Measurements from ENCODE around the gene USP17L5.
"Not testable (repeated sequence)": the region's sequence is repeated elsewhere in the genome, so short reads cannot be mapped to it uniquely, and the experiment has no call there.

The USP17L5 gene, protein sequence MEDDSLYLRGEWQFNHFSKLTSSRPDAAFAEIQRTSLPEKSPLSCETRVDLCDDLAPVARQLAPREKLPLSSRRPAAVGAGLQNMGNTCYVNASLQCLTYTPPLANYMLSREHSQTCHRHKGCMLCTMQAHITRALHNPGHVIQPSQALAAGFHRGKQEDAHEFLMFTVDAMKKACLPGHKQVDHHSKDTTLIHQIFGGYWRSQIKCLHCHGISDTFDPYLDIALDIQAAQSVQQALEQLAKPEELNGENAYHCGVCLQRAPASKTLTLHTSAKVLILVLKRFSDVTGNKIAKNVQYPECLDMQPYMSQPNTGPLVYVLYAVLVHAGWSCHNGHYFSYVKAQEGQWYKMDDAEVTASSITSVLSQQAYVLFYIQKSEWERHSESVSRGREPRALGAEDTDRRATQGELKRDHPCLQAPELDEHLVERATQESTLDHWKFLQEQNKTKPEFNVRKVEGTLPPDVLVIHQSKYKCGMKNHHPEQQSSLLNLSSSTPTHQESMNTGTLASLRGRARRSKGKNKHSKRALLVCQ

DNA sequence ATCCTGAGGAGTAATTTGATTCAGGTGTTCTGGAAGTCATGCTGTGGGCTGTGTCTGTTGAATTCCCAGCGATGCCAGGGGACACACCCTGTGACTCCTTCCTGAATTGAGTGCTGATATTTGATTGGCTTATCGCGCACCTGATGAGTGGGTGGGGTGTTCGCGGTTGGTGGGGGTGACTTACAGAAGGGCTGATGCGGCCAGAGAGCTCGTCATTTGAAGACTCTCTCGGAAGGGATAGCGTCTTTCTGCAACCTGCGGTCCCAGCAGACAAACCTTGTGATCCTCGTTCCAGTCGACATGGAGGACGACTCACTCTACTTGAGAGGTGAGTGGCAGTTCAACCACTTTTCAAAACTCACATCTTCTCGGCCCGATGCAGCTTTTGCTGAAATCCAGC is at the start of gene USP17L5:
USP17L5 (plus strand) TSS at position 301 of the 400 bp plus-strand sequence; CDS start at position 301, 0 bp downstream.
- DNase-seq: not testable (repeated sequence)

DNA sequence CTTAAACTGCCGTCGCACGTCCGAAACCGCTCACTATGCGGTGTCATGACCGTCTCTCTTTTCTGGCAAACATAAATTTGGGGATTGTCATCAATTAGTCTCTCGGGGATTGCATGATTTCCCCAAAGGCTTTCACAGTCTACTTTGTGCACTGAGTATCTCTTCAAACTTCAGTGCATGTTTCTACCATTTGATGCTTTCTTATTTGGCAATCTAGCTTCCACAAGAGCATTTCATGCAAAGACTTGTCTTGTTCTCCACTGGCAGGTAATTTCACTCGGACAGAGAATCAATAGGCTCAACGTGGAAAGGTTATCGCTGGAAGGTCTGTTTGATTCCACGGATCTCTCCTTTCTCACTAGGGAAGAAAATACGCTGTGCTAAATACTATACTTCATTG is 15.0 kb upstream of the USP17L5 start:
- DNase-seq: not testable (repeated sequence)

DNA sequence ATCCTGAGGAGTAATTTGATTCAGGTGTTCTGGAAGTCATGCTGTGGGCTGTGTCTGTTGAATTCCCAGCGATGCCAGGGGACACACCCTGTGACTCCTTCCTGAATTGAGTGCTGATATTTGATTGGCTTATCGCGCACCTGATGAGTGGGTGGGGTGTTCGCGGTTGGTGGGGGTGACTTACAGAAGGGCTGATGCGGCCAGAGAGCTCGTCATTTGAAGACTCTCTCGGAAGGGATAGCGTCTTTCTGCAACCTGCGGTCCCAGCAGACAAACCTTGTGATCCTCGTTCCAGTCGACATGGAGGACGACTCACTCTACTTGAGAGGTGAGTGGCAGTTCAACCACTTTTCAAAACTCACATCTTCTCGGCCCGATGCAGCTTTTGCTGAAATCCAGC is 14.3 kb upstream of the USP17L5 start, which contains the start of gene USP17L24:
USP17L24 (plus strand) TSS at position 301 of the 400 bp plus-strand sequence; CDS start at position 301, 0 bp downstream.
- DNase-seq: not testable (repeated sequence)

DNA sequence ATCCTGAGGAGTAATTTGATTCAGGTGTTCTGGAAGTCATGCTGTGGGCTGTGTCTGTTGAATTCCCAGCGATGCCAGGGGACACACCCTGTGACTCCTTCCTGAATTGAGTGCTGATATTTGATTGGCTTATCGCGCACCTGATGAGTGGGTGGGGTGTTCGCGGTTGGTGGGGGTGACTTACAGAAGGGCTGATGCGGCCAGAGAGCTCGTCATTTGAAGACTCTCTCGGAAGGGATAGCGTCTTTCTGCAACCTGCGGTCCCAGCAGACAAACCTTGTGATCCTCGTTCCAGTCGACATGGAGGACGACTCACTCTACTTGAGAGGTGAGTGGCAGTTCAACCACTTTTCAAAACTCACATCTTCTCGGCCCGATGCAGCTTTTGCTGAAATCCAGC is 9.6 kb upstream of the USP17L5 start, which contains the start of gene USP17L25:
USP17L25 (plus strand) TSS at position 301 of the 400 bp plus-strand sequence; CDS start at position 301, 0 bp downstream.
- DNase-seq: not testable (repeated sequence)

DNA sequence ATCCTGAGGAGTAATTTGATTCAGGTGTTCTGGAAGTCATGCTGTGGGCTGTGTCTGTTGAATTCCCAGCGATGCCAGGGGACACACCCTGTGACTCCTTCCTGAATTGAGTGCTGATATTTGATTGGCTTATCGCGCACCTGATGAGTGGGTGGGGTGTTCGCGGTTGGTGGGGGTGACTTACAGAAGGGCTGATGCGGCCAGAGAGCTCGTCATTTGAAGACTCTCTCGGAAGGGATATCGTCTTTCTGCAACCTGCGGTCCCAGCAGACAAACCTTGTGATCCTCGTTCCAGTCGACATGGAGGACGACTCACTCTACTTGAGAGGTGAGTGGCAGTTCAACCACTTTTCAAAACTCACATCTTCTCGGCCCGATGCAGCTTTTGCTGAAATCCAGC is 4.8 kb upstream of the USP17L5 start, which contains the start of gene USP17L26:
USP17L26 (plus strand) TSS at position 301 of the 400 bp plus-strand sequence; CDS start at position 301, 0 bp downstream.
- not testable (repeated sequence) for DNase-seq

DNA sequence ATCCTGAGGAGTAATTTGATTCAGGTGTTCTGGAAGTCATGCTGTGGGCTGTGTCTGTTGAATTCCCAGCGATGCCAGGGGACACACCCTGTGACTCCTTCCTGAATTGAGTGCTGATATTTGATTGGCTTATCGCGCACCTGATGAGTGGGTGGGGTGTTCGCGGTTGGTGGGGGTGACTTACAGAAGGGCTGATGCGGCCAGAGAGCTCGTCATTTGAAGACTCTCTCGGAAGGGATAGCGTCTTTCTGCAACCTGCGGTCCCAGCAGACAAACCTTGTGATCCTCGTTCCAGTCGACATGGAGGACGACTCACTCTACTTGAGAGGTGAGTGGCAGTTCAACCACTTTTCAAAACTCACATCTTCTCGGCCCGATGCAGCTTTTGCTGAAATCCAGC is 4.6 kb downstream of the USP17L5 start, which contains the start of gene USP17L27:
USP17L27 (plus strand) TSS at position 301 of the 400 bp plus-strand sequence; CDS start at position 301, 0 bp downstream.
- DNase-seq: not testable (repeated sequence)

DNA sequence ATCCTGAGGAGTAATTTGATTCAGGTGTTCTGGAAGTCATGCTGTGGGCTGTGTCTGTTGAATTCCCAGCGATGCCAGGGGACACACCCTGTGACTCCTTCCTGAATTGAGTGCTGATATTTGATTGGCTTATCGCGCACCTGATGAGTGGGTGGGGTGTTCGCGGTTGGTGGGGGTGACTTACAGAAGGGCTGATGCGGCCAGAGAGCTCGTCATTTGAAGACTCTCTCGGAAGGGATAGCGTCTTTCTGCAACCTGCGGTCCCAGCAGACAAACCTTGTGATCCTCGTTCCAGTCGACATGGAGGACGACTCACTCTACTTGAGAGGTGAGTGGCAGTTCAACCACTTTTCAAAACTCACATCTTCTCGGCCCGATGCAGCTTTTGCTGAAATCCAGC is 9.4 kb downstream of the USP17L5 start, which contains the start of gene USP17L28:
USP17L28 (plus strand) TSS at position 301 of the 400 bp plus-strand sequence; CDS start at position 301, 0 bp downstream.
- not testable (repeated sequence) for DNase-seq

DNA sequence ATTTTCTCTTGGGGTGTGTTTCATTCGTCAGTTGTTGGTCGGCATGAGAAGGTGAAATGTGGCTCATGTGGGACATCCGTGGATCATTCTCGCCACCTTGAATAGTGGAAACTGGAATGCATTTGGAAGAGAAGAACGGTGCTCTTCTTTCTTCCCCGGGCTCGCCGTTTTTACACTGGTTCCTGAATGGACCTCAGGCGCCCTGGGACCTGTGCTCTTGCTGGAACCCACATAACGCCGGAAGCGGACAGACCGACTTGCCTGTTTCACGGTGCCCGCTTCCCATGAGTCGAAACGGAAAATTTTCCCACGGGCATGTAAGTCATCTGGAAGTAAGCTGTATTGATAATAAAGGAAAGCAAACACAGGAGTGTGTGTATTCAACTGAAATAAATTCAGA is 11.7 kb downstream of the USP17L5 start:
- not testable (repeated sequence) for DNase-seq

DNA sequence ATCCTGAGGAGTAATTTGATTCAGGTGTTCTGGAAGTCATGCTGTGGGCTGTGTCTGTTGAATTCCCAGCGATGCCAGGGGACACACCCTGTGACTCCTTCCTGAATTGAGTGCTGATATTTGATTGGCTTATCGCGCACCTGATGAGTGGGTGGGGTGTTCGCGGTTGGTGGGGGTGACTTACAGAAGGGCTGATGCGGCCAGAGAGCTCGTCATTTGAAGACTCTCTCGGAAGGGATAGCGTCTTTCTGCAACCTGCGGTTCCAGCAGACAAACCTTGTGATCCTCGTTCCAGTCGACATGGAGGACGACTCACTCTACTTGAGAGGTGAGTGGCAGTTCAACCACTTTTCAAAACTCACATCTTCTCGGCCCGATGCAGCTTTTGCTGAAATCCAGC is 14.1 kb downstream of the USP17L5 start, which contains the start of gene USP17L29:
USP17L29 (plus strand) TSS at position 301 of the 400 bp plus-strand sequence; CDS start at position 301, 0 bp downstream.
- not testable (repeated sequence) for DNase-seq

DNA sequence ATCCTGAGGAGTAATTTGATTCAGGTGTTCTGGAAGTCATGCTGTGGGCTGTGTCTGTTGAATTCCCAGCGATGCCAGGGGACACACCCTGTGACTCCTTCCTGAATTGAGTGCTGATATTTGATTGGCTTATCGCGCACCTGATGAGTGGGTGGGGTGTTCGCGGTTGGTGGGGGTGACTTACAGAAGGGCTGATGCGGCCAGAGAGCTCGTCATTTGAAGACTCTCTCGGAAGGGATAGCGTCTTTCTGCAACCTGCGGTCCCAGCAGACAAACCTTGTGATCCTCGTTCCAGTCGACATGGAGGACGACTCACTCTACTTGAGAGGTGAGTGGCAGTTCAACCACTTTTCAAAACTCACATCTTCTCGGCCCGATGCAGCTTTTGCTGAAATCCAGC is 23.6 kb downstream of the USP17L5 start, which contains the start of gene USP17L30:
USP17L30 (plus strand) TSS at position 301 of the 400 bp plus-strand sequence; CDS start at position 301, 0 bp downstream.
- not testable (repeated sequence) for DNase-seq

DNA sequence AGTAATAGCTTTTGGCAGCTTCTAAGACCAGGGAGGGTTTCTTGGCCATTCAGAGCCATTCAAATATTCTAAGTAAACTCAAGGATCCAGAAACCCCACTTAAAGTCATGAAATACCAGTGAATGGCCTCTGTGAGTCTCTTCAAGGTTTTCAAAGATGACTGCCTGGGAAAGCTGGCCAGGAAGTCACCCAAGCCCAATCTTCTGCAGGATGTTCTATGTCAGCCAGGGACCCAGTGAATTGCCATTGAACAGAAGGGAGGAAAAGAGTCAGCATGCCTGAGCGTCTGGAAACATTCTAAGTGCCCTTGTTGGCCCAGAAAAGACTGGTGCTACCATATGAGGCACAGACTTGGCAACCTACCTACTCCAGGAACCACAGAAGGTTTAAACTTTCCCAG is 40.7 kb downstream of the USP17L5 start:
- not testable (repeated sequence) for DNase-seq

DNA sequence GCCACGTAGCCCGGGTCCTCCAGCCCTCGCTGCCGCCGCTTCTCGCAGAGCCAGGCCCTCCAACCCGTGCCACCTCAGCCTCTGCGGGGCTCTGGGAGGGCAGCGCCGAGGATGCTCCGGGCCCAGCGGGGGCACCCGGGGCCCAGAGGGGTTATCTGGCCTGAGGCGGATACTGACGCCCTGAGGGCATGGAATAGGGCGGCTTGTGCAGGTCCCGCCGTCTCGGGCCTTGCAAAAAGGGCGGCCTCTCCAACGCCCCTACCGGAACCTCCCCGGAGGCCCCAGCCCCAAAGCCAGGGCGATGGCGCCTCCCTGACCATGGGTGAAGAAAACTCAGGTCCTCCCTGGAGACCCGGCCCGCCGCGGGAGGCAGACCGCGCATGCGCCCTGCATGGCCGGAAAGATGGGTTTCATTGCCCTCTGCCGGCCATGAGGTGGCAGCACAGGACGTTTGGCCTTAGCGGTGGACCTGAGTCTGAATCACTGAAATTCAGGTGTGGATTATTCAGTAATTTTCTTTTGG is 41.9 kb downstream of the USP17L5 start:
- DNase-seq: peak; percentile 64

DNA sequence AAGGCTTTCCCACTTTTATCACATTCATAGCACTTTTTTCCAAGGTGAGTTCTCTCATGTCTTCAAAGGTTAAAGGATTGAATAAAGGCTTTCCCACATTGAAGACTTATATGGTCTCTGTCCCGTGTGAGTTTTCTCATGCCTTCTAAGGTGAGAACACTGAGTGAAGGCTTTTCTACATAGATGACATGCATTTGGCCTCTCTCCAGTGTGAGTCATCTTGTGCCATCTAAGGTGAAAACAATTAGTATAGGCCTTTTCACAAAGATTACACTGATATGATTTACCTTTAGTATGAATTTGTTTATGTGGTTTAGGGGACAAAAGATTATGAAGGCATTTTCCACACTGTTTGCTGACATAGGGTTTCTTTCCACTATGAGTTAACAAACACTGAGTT is 44.9 kb downstream of the USP17L5 start:
- no peak for DNase-seq

DNA sequence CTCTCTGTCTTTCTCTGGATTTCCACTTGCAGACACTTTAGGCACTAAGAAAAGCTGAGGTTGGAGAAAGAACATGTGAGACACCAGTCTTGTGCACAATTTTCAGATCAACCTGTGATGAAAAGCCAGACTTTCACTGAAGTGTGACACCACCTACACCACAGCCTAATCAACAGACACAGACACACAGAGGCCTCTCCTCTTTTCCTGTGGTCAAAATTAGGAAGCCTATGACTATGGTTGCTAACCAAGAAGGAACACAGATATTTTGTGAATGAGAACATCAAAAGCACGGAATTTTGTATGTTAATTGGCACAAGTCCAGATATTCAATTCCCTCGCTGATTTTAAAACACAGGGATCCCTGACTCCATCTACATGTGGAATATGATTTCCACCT is 49.8 kb downstream of the USP17L5 start:
- DNase-seq: not testable (repeated sequence)
